IPS DF 4.7 (cell line): ENCODE results near the gene SLC37A1.

ENCODE experiments used
- DNase-seq: peaks from one replicate; pipeline ENCODE4 v3.0.0-alpha.2; 2013; ENCODE audit warnings: low spot score; ENCODE audit errors: extremely low read depth

SLC37A1 gene

DNA sequence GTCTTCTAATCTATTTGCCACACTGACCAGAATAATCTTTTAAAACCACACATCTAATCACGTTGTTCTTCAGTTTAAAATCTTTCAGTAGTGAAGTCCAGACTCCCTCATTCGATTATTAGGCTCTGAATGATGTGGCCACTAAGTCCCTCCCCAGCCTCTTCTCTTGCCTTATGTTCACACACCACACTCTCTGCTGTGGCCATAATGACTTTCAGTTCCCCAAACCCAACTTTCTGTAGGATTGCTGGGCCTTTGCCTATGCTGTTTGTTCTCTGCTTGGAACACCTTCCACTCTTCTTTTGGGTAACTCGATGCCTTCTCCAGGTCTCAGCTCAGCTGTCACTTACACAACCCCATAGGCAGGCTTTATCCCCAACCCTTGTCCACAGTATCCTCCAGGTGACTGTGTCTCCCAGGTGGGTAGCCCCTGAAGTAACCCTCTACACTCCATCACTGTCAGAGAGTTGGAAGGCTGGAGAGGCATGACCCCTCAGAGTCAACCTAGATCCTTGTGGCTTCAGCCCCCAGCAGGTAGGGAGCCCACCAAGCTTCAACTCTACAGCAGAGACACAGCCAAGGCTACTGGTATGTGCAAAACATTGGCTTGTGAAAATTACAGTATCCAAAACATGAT, 8.4 kb upstream of the SLC37A1 start:
- no peak for DNase-seq

DNA sequence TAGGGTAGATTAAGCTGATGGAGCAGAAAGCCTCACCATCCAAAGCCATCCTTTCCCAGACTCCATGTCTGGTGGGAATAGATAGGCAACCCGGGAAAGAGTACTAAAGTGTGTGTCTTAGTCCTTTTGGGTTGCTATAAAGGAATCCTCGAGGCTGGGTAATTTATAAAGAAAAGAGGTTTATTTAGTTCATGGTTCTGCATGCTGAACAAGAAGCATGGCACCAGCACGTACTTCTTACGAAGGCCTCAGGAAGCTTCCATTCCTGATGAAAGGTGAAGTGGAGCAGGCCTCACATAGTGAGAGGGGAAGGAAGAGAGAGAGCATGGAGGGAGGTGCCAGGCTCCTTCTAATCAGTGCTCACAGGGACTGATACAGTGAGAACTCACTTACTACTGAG, 6.2 kb upstream of the SLC37A1 start:
- no peak for DNase-seq

- no peak for DNase-seq
Observed at GRCh38 chr21:42508371-42508770, 5.3 kb upstream of the SLC37A1 start.

GRCh38 chr21:42509244-42509643, 4.4 kb upstream of the SLC37A1 start:
- DNase-seq: no peak

DNA sequence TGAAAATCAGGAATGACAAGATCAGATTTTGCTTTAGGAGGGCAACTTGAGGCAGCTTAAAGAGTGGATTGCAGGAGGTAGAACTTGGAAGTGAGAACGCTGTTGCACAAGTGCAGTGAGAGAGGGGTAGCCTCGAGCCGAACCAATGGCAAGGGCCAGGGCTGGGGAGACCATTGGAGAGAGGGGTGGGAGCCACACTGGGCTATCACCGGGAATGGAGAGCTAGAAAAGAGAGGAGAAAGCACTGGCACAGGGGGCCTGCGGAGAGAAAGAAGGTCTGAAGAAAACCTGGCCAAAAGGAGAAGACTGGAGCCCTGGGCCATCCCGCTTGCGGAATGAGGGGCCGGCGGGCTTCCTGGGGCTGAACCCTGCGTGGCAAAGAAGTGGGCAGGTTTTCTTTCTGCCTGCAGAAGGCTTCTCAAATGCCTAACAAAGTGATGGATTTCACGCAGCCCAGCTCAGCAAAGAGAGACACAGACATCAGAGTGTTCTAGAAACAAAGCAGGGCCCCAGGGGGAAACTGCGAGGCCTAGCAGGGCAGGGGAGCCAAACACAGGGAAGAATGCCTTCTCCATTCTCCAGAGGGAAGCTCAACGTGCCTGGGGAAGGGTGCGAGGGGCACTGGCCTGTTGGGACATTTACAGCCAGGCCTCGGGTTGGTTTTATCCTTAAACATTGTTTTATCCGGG, 1.2 kb upstream of the SLC37A1 start:
- DNase-seq: no peak

DNA sequence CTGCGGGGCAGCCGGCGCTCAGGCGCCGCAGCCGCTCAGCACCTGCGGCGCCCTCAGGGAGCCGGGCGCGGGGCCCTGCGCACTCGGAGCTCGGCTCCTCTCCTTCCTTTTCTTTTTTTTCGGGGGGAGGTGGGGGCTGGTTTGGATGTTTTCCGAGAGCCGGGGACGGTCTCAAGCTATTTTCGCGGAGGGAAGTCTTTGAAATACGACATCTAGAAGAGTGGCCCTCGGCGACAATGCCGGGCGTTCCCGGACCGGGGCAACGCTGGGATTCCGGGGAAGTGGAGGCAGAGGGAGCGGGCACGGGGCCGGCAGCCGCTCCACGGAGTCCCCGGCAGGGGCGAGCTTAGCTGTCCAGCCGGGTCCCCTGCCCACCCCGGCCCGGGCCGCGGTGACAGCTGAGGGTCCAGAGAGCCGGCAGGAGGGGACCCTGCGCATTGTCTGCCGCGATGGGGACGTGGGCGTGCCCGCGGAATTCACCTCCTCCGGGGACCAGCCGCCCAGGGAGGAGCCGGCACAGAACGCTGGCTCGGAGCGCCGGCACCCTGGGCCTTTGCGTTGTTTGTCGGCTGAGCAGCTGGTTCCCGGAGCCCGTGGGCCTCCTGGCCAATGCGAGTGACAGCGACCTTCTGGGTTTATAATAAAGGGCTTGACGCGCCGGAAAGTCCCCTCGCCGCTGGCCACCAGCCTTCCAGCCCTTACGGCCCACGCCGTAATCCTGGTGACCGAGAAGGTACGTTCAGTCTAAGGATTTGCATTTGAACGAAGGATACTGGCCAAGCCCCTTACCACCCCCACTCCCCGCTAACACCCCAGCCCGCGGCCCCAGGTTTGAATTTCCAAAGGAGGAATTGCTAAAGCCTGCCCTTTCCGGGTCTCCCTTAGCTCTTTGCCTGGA, 582 bp downstream of the SLC37A1 start:
- DNase-seq: no peak

DNA sequence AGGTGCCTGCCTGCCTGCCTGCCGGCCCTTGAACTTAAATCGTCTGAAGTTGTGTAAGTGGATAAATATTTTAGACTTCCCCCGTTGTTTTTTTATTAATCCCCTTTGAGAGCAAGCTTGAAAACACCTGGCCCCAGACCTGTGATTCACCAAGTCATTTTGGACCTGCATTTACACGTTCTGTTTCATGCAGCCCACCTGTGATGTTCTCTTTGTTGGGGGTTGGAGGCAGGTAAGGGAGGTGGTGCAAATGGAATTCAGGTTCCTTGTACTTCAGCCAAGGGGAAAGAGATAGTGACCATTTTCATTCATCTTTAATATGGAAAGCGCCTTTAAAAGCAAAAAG, 1.2 kb downstream of the SLC37A1 start:
- no peak for DNase-seq

GRCh38 chr21:42515708-42516502, 2.3 kb downstream of the SLC37A1 start:
- DNase-seq: no peak

- DNase-seq: no peak
Observed at GRCh38 chr21:42518215-42518614, 4.6 kb downstream of the SLC37A1 start.

DNA sequence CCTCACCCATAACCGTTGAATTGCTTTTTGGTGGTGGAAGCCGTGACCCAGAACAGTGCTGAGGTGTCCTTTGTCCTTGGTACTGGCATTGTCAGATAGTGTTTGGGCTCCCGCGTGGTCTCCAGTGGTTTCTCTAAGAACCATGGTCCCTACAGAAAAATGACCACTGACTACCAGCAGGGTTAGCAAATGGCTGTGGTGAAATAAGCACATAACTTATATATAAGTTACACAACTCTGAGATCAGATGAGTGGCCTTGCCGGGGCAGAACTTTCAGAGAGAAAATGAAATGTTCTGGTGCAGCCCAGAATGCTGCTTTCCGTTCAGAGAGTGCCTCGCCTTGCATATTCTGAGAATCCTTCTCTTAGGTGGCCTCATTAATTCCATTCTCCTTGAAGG, 5.0 kb downstream of the SLC37A1 start:
- no peak for DNase-seq

DNA sequence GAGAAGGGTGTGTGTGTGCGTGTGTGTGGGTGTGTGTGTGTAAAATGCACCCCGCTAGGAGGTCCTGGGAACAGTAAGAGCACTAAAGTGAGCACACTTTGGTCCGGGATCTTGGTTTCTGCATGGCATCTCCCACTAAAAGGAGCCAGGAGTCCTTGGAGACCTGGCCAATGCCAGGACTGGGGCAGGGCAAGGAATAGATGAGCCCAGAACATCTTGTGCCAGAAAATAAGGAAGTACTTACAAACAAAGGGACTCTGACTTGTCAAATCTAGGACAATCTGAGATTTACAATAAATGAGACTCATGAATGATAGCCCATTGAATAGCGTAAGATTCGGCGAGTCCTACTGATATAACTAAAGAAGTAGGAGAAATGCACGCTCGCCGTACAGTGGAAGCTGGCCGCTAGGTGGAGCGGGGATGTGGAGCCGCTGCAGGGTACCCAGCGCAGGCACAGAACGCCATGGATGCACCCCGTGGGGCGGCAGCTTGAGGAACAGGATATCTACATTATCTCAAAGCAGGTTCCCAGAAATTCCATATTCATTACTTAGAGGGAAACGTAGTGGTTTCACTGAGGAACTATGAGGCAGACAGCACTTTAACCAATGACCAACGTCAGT, 7.1 kb downstream of the SLC37A1 start:
- DNase-seq: no peak

GRCh38 chr21:42521384-42521783, 7.7 kb downstream of the SLC37A1 start:
- no peak for DNase-seq

DNA sequence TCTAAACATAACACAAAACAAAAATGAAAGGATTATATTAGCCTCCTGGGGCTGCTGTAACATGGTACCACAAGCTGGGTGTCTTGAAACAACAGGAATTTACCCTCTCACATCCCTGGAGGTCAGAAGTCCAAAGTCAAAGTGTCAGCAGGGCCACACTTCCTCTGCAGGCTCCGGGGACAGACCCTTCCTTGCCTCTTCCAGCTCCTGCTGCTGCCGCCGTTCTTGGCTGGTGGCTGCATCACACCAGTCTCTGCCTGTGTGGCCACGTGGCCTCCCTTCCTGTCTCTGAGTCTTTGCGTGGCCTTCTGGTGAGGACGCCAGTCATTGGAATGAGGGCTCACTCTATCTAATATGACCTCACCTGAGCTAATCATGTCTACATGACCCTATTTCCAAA, 8.2 kb downstream of the SLC37A1 start:
- no peak for DNase-seq

GRCh38 chr21:42522271-42522670, 8.6 kb downstream of the SLC37A1 start:
- DNase-seq: no peak

DNA sequence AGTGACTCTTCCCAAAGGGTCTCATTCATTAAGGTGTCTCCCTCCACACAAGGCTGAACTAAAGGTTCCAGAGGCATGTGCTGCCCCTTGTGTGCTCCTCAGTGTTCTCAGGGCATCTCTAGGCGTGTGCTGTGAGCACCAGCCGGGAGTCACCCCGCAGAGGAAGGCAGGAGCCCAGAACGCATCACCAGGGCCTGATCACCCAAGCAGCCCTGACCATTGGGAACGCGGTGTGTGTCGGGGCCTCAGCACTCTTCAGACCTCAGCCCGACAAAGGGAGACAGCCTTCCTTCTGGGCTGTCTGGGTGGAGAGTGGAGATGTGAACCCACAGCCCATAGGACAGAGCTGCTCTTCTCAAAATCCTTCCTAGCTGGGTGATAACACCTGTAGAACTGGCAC, 9.1 kb downstream of the SLC37A1 start:
- DNase-seq: no peak

DNA sequence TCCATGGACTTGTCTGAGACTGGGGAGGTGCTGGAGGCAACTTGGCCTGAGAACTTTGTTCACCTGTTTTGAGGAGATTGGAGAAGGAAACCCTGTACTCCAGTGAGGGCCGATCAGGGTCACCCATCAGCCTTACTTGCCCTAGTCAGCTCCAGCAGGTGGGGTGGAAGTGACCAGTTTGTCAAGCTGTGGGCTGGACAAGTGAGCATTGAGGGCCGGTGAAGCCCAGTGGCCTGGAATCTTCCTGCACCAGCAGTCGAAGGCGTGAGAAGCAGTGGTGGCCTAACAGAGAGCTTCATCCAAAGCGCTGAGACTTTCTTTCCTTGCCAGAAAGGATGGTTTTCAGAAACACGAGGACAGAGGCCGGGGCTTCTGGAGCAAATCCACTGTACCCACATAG, 9.6 kb downstream of the SLC37A1 start:
- no peak for DNase-seq

DNA sequence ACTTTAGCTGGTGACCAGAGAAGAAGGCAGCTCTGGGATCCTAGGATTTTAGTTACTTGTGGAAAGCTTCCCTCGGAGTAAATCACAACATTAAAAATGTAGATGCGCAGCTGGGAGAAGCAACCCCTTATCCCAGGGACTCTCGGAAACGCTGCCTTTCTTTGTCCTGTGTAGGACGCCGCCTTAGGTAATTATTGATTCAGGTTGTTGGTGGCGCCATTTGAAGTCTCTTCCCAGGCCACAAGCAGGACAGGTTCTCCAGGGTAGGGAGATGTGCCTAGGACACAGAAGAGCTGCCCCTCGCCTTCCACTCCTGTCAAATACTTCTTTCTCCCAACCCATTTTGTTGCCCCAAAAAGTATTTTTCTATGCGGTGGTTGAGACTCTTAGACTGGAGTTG, 10.3 kb downstream of the SLC37A1 start:
- no peak for DNase-seq

- no peak for DNase-seq
Observed at GRCh38 chr21:42524341-42525028, 10.8 kb downstream of the SLC37A1 start.

DNA sequence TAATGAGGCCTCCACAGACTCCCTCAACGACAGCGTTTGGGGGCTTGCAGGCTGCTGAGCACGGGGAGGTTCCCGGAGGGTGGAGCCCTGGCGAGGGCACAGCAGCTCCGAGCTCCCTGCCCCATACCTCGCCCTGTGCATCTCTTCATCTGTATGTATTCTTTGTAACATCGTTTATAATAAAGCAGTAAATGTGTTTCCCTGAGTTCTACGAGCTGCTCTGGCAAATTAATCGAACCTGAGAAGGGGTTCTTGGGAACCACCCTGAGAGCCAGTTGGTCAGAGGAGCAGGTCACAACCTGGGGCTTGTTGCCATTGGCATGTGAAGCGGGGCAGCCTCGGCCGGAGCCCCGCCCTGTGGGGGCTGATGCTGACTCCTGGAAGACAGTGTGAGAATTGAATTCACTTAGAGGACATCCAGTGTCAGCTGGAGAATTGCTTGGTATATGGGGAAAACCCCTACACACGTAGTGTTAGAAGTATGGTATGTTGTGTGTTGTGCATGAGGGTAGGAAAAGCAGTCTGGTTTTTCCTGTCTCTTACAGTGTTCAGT, 11.5 kb downstream of the SLC37A1 start:
- no peak for DNase-seq

DNA sequence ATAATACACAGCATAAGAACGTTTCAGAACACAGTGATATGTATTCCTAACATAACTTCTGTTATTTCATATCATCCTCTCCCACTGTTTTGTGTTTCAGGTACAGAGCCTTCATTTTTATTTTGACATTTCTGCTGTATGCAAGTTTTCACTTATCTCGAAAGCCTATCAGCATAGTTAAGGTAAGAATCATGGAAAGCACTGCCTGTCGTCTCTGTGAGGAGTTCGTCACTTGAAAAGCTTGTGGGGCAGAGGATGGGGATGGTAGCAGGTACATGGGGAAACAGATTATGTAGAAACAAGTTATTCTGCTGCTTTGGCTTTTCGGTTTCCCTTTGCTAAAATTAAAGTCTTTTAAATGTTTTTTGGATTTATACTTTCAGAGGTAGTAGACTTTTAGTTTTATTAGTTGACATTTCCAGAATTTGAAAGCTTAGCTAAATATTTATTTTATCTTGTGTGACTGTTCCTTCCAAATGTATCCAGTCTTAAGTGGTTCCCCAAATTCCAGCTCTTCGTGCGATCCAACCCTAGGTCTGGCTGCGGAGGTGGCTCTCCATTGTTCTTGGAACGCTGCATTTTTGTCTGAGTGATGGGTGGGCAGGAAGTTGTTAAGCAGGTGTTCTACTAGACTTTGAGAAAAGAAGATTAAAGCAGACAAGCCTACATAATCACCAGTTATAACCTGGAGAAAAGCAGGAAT, 12.2 kb downstream of the SLC37A1 start:
- no peak for DNase-seq
